B cell (primary cell): Measurements from ENCODE around the gene CLCN5. TPM values are rescaled to one million over a fixed set of nuclear protein-coding genes. Genes with fewer than 3 reads are reported as not detected.

Experiments
- ATAC-seq: fragments of 200-7000 bp; cut with Tn5 transposase; one replicate; pipeline ENCODE4 v1.10.0; 2021; ENCODE audit warnings: low read depth, mild to moderate bottlenecking, moderate number of reproducible peaks, moderate library complexity
- CTCF ChIA-PET: fragments of 350-600 bp; sonication (Branson Sonifier 250); formaldehyde crosslinking; loops from one replicate; lab custom pipeline; 2021; ENCODE audit warnings: antibody characterized with exemption, inconsistent platforms; lab: Charles Lee
- POLR2A ChIA-PET: fragments of 350-600 bp; sonication (Branson Sonifier 250); formaldehyde crosslinking; loops from one replicate; lab custom pipeline; 2021; ENCODE audit warnings: antibody characterized with exemption; lab: Charles Lee
- DNase-seq: peaks from one replicate; pipeline ENCODE4 v3.0.0; 2013
- H2AFZ ChIP-seq: 2 replicates; pipeline ENCODE4 v1.6.1; 2012; ENCODE audit warnings: mild to moderate bottlenecking, low read depth, low read length; ENCODE audit not compliant: insufficient read depth, poor library complexity, severe bottlenecking
- H3K27ac ChIP-seq, 2 donors: 1 replicate in 1 of 2; 2 replicates in 1 of 2; pipeline ENCODE4 v1.5.1; 2012 to 2013; ENCODE audit warnings: low read length in 2 of 2, mild to moderate bottlenecking in 2 of 2, moderate library complexity in 1 of 2
- H3K27me3 ChIP-seq, 4 experiments: fragments of 200-600 bp in 1 of 4; sonication (generic) in 1 of 4; replicated peaks in 1 of 4; 1 replicate in 2 of 4; 2 replicates in 2 of 4; pipeline versions ENCODE4 v1.6.1 to v1.7.0; 2013 to 2016; ENCODE audit warnings: low read length in 3 of 4, mild to moderate bottlenecking in 2 of 4, mixed read lengths in 1 of 4, moderate library complexity in 1 of 4; ENCODE audit not compliant: insufficient read depth in 4 of 4, control insufficient read depth in 3 of 4; ENCODE audit errors: control extremely low read depth in 1 of 4
- H3K36me3 ChIP-seq, 2 experiments: replicated peaks in 1 of 2; 1 replicate in 1 of 2; 2 replicates in 1 of 2; pipeline versions ENCODE4 v1.6.1 to v1.7.1; 2013; ENCODE audit warnings: low read length in 1 of 2; ENCODE audit not compliant: insufficient read depth in 2 of 2, control insufficient read depth in 1 of 2; ENCODE audit errors: control extremely low read depth in 1 of 2, extremely low read depth in 1 of 2
- H3K4me1 ChIP-seq, 2 donors: fragments of 200-600 bp in 1 of 2; sonication (generic) in 1 of 2; 1 replicate in 1 of 2; 2 replicates in 1 of 2; pipeline versions ENCODE4 v1.5.1 to v1.6.1; 2013 to 2017; ENCODE audit warnings: low read length in 2 of 2; ENCODE audit not compliant: control insufficient read depth in 2 of 2, insufficient read depth in 2 of 2
- H3K4me2 ChIP-seq: replicated peaks from 2 replicates; pipeline ENCODE3; 2012; ENCODE audit warnings: mild to moderate bottlenecking, low read depth, low read length; ENCODE audit not compliant: poor library complexity, severe bottlenecking
- H3K4me3 ChIP-seq, 5 experiments: fragments of 200-600 bp in 1 of 5; sonication (generic) in 1 of 5; 1 replicate in 3 of 5; 2 replicates in 2 of 5; pipeline versions ENCODE4 v1.5.1 to v1.7.0; 2011 to 2016; ENCODE audit warnings: low read length in 4 of 5, mild to moderate bottlenecking in 4 of 5, low read depth in 2 of 5, control low read depth in 1 of 5, moderate library complexity in 1 of 5; ENCODE audit not compliant: insufficient read depth in 1 of 5; ENCODE audit errors: control extremely low read depth in 1 of 5, extremely low read depth in 1 of 5
- H3K79me2 ChIP-seq: fragments of 200-600 bp; sonication (generic); one replicate; pipeline ENCODE4 v1.6.0; 2016; ENCODE audit warnings: low read length; ENCODE audit not compliant: control insufficient read depth, insufficient read depth
- H3K9ac ChIP-seq: fragments of 200-600 bp; sonication (generic); 2 replicates; pipeline ENCODE4 v1.6.1; 2017; ENCODE audit warnings: mild to moderate bottlenecking, low read length, moderate library complexity
- H3K9me3 ChIP-seq, 3 donors: one replicate each; pipeline versions ENCODE4 v1.6.1 to v1.7.1; 2013; ENCODE audit warnings: low read length in 2 of 3; ENCODE audit not compliant: control insufficient read depth in 2 of 3, insufficient read depth in 1 of 3; ENCODE audit errors: control extremely low read depth in 1 of 3
- H4K20me1 ChIP-seq: 2 replicates; pipeline ENCODE4 v1.6.0; 2012; ENCODE audit warnings: mild to moderate bottlenecking, low read length; ENCODE audit not compliant: insufficient read depth, control insufficient read depth, poor library complexity, severe bottlenecking
- H3K27ac Mint-ChIP-seq: one replicate; pipeline ENCODE4 v1.8.0; 2021; ENCODE audit warnings: mixed read lengths
- H3K27me3 Mint-ChIP-seq: one replicate; pipeline ENCODE4 v1.8.0; 2021; ENCODE audit warnings: mixed read lengths
- H3K4me1 Mint-ChIP-seq: one replicate; pipeline ENCODE4 v1.8.0; 2021; ENCODE audit warnings: mixed read lengths
- H3K4me3 Mint-ChIP-seq: one replicate; pipeline ENCODE4 v1.8.0; 2021; ENCODE audit warnings: mixed read lengths
- H3K9me3 Mint-ChIP-seq: one replicate; pipeline ENCODE4 v1.8.0; 2022; ENCODE audit warnings: mixed read lengths; ENCODE audit not compliant: insufficient read depth
- CTCF ChIP-seq: fragments of 200-600 bp; IDR thresholded peaks from one replicate; pipeline ENCODE4 v1.8.0; 2022; ENCODE audit warnings: antibody characterized with exemption, mild to moderate bottlenecking
- EZH2 ChIP-seq: IDR thresholded peaks from 2 replicates; pipeline ENCODE4 v1.6.1; 2012; ENCODE audit warnings: borderline replicate concordance, low read depth, mild to moderate bottlenecking, moderate library complexity, low read length; ENCODE audit not compliant: insufficient read depth, poor library complexity, severe bottlenecking
- WGBS: methylation state at CpG from one replicate; pipeline ENCODE4 v1.1.5; 2013; ENCODE audit warnings: missing lambda C conversion rate; ENCODE audit not compliant: insufficient coverage; 5-methylcytosine and 5-hydroxymethylcytosine counted together
- intact Hi-C: fragments of 100-400 bp; cut with micrococcal nuclease; formaldehyde crosslinking; loops from one replicate; pipeline ENCODE4 v1.10.0; 2022
- polyA plus RNA-seq: library from polyadenylated mRNA; depleted of rRNA; stranded (reverse); fragments of >200 nt; gene quantifications from 2 replicates; pipeline ENCODE4 v1.2.3, GENCODE V29; 2012
- total RNA-seq, 2 donors: library from RNA; stranded (reverse); fragments of 120-200 nt in 1 of 2; gene quantifications; 1 replicate in 1 of 2; 2 replicates in 1 of 2; pipeline versions ENCODE4 v1.2.3 to v1.2.4, GENCODE V29; 2013 to 2022

Gene CLCN5
- total and polyA plus RNA-seq, 2 donors (not counting 1 experiment from before 2014, with no cell fraction given), result 0.55 to 3.6 TPM

GRCh38 chrX:49959602-49960001, 37.2 kb downstream of the CLCN5 start:
- H3K36me3 ChIP-seq, result no peaks in the 10 kb centered on the region
- POLR2A ChIA-PET, result no interaction called here
- H3K9me3 ChIP-seq, result no peaks in the 10 kb centered on the region
- no peaks in the 10 kb centered on the region for H3K79me2 ChIP-seq
- H2AFZ ChIP-seq, result no peak overlapping the region
- intact Hi-C loops, result no loop called here
- peaks cover 11% of the 10 kb centered on the region in 2 donors for H3K4me1 ChIP-seq
- no peak overlapping the region for H3K9ac ChIP-seq
- H3K27me3 Mint-ChIP-seq, result no peaks in the 10 kb centered on the region
- TF ChIP-seq CTCF, result no peak
- TF ChIP-seq EZH2, result no peak
- CTCF ChIA-PET, result no interaction called here
- H3K4me2 ChIP-seq, result no peak overlapping the region
- ATAC-seq (no peak), DNase-seq (no peak)
- no peaks in the 10 kb centered on the region for H4K20me1 ChIP-seq
- peaks cover 1% of the 10 kb centered on the region for H3K4me1 Mint-ChIP-seq
- no peak overlapping the region for H3K4me3 Mint-ChIP-seq
- WGBS, result 94% methylated on average over 2 of the region's 2 CpGs
- no peak overlapping the region for H3K27ac ChIP-seq
- no peaks in the 10 kb centered on the region for H3K9me3 Mint-ChIP-seq
- H3K27me3 ChIP-seq, result no peaks in the 10 kb centered on the region
- no peak overlapping the region for H3K4me3 ChIP-seq
- H3K27ac Mint-ChIP-seq, result no peak overlapping the region

- Histone ChIP-seq H3K27me3 (no peaks in the 10 kb centered on the region), H3K4me1 (peaks cover 11% of the 10 kb centered on the region in 2 donors), H3K9me3 (no peaks in the 10 kb centered on the region), H3K79me2 (no peaks in the 10 kb centered on the region), H3K9ac (no peak overlapping the region), H2AFZ (no peak overlapping the region), H3K27ac (no peak overlapping the region), H3K4me3 (no peak overlapping the region), H4K20me1 (no peaks in the 10 kb centered on the region), H3K36me3 (no peaks in the 10 kb centered on the region), H3K4me2 (no peak overlapping the region)
- Mint-ChIP-seq H3K4me1 (peaks cover 1% of the 10 kb centered on the region), H3K9me3 (no peaks in the 10 kb centered on the region), H3K4me3 (no peak overlapping the region), H3K27me3 (no peaks in the 10 kb centered on the region), H3K27ac (no peak overlapping the region)
- CTCF ChIA-PET, result no interaction called here
- POLR2A ChIA-PET, result no interaction called here
- TF ChIP-seq EZH2, result no peak
- TF ChIP-seq CTCF, result no peak
- DNase-seq, result no peak
- intact Hi-C loops, result no loop called here
- ATAC-seq, result no peak
- WGBS, result no CpG with 5 or more reads among the region's 1 CpG
Observed at GRCh38 chrX:49960061-49960460, 37.7 kb downstream of the CLCN5 start.
